Gastroesophageal sphincter (tissue), 3 donors: ENCODE measurements around the gene ADH4.

Experiments
- CTCF ChIP-seq, 4 experiments: fragments of 200-600 bp in 2 of 4; fragments of 450-650 bp in 2 of 4; sonication (generic) in 1 of 4; IDR thresholded peaks; one replicate each; pipeline ENCODE4 v1.5.1; 2017 to 2019; ENCODE audit warnings: antibody characterized with exemption in 4 of 4, mild to moderate bottlenecking in 2 of 4, moderate library complexity in 2 of 4
- POLR2A ChIP-seq, 2 donors: fragments of 450-650 bp; IDR thresholded peaks; one replicate each; pipeline ENCODE4 v1.6.1; 2017; ENCODE audit warnings: antibody characterized with exemption in 2 of 2, mild to moderate bottlenecking in 2 of 2, moderate library complexity in 1 of 2

- TF ChIP-seq CTCF (IDR thresholded peaks at IDR 0.05), result no peak
- no peak for TF ChIP-seq POLR2A (IDR thresholded peaks at IDR 0.05)
These were observed 15.6 kb upstream of the ADH4 start for GRCh38 chr4:99159699-99160098.
